Panc1 (cell line): ENCODE results near the gene LYST.

Experiments used
- POLR2AphosphoS5 ChIP-seq: IDR thresholded peaks from 2 replicates; pipeline ENCODE4 v1.6.1; 2012; ENCODE audit warnings: mild to moderate bottlenecking, low read depth, low read length, moderate library complexity
- TCF7L2 ChIP-seq: IDR thresholded peaks from 2 replicates; pipeline ENCODE4 v1.6.1; 2011; ENCODE audit warnings: mild to moderate bottlenecking, low read depth, low read length, inconsistent platforms
- TF ChIP-seq, protein P1 (sequence below): fragments of 450-650 bp; IDR thresholded peaks from 2 replicates; pipeline ENCODE4 v1.5.1; 2017; ENCODE audit warnings: mild to moderate bottlenecking
- TF ChIP-seq, protein P2 (sequence below), 2 experiments: IDR thresholded peaks; 2 replicates each; pipeline ENCODE4 v1.6.1; 2011 to 2012; ENCODE audit warnings: low read depth in 2 of 2, control low read depth in 1 of 2, low read length in 1 of 2, mild to moderate bottlenecking in 1 of 2, moderate library complexity in 1 of 2; ENCODE audit not compliant: insufficient read depth in 1 of 2

DNA sequence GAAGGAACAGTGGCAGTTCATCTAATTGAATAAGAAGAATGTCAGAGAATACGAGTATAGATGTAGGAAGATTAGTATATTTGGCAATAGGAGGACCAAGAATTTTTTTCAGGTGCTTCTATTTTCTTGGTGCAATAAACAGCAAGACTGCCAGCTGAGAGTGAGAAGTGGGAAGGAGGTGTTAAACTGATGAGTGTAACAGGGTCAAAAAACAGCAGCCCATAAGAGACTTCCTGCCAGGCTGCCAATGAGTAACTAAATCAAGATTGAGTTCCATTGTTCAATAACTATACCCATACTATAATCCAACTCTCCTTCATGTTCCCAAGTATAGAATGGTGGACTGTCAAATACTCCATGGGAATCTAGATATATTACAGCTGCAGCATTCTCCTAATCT, 28.7 kb downstream of the LYST start:
- TF ChIP-seq POLR2AphosphoS5 (no peak), TCF7L2 (no peak)
- TF ChIP-seq, protein P1, sequence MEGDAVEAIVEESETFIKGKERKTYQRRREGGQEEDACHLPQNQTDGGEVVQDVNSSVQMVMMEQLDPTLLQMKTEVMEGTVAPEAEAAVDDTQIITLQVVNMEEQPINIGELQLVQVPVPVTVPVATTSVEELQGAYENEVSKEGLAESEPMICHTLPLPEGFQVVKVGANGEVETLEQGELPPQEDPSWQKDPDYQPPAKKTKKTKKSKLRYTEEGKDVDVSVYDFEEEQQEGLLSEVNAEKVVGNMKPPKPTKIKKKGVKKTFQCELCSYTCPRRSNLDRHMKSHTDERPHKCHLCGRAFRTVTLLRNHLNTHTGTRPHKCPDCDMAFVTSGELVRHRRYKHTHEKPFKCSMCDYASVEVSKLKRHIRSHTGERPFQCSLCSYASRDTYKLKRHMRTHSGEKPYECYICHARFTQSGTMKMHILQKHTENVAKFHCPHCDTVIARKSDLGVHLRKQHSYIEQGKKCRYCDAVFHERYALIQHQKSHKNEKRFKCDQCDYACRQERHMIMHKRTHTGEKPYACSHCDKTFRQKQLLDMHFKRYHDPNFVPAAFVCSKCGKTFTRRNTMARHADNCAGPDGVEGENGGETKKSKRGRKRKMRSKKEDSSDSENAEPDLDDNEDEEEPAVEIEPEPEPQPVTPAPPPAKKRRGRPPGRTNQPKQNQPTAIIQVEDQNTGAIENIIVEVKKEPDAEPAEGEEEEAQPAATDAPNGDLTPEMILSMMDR = no peak
- TF ChIP-seq, protein P2, sequence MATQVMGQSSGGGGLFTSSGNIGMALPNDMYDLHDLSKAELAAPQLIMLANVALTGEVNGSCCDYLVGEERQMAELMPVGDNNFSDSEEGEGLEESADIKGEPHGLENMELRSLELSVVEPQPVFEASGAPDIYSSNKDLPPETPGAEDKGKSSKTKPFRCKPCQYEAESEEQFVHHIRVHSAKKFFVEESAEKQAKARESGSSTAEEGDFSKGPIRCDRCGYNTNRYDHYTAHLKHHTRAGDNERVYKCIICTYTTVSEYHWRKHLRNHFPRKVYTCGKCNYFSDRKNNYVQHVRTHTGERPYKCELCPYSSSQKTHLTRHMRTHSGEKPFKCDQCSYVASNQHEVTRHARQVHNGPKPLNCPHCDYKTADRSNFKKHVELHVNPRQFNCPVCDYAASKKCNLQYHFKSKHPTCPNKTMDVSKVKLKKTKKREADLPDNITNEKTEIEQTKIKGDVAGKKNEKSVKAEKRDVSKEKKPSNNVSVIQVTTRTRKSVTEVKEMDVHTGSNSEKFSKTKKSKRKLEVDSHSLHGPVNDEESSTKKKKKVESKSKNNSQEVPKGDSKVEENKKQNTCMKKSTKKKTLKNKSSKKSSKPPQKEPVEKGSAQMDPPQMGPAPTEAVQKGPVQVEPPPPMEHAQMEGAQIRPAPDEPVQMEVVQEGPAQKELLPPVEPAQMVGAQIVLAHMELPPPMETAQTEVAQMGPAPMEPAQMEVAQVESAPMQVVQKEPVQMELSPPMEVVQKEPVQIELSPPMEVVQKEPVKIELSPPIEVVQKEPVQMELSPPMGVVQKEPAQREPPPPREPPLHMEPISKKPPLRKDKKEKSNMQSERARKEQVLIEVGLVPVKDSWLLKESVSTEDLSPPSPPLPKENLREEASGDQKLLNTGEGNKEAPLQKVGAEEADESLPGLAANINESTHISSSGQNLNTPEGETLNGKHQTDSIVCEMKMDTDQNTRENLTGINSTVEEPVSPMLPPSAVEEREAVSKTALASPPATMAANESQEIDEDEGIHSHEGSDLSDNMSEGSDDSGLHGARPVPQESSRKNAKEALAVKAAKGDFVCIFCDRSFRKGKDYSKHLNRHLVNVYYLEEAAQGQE (IDR thresholded peaks at IDR 0.05; ENCODE audit: insufficient read depth in 1 of 2, low read depth in 2 of 2, low read length in 1 of 2) = no peak
